Tibial nerve (tissue), 4 donors: Measurements from ENCODE around the gene TPSD1. TPM values are rescaled to one million over a fixed set of nuclear protein-coding genes. Genes with fewer than 3 reads are reported as not detected.
A peak's percentile ranks its signal among the peaks of the same experiment; 100 is the strongest.

Experiments
- DNase-seq, 2 donors: peaks; one replicate each; pipeline ENCODE4 v3.0.0-alpha.2; 2019; ENCODE audit warnings: low spot score in 2 of 2
- H3K27ac ChIP-seq, 4 donors: fragments of 200-600 bp; sonication (generic) in 3 of 4; one replicate each; pipeline ENCODE4 v1.5.1; 2017 to 2019; ENCODE audit warnings: mild to moderate bottlenecking in 1 of 4
- H3K27me3 ChIP-seq, 2 donors: fragments of 200-600 bp; sonication (generic) in 1 of 2; one replicate each; pipeline versions ENCODE4 v1.5.1 to v1.6.0; 2017 to 2019
- H3K36me3 ChIP-seq, 3 donors: fragments of 200-600 bp; sonication (generic); one replicate each; pipeline ENCODE4 v1.5.1; 2018 to 2019
- H3K4me1 ChIP-seq, 4 donors: fragments of 200-600 bp; sonication (generic) in 3 of 4; one replicate each; pipeline ENCODE4 v1.5.1; 2017 to 2019
- H3K4me3 ChIP-seq, 4 donors: fragments of 200-600 bp; sonication (generic) in 3 of 4; one replicate each; pipeline ENCODE4 v1.5.1; 2017 to 2019; ENCODE audit warnings: mild to moderate bottlenecking in 1 of 4, moderate library complexity in 1 of 4
- H3K9me3 ChIP-seq, 4 donors: fragments of 200-600 bp; sonication (generic) in 3 of 4; one replicate each; pipeline ENCODE4 v1.5.1; 2017 to 2019
- CTCF ChIP-seq, 5 experiments: fragments of 200-600 bp in 3 of 5; fragments of 450-650 bp in 2 of 5; sonication (generic) in 3 of 5; IDR thresholded peaks; one replicate each; pipeline ENCODE4 v1.5.1; 2016 to 2019; ENCODE audit warnings: antibody characterized with exemption in 5 of 5, mild to moderate bottlenecking in 3 of 5, moderate library complexity in 2 of 5
- EP300 ChIP-seq, 2 donors: sonication (generic); formaldehyde crosslinking; IDR thresholded peaks; one replicate each; pipeline ENCODE4 v1.6.1; 2017; ENCODE audit warnings: antibody characterized with exemption in 2 of 2, mild to moderate bottlenecking in 1 of 2
- POLR2A ChIP-seq, 2 donors: fragments of 450-650 bp; IDR thresholded peaks; one replicate each; pipeline ENCODE4 v1.6.1; 2017; ENCODE audit warnings: antibody characterized with exemption in 2 of 2, mild to moderate bottlenecking in 2 of 2, moderate library complexity in 2 of 2
- WGBS, 2 donors: methylation state at CpG; one replicate each; pipeline ENCODE4 v1.1.5; 2018; 5-methylcytosine and 5-hydroxymethylcytosine counted together
- total RNA-seq, 4 donors: library from RNA; depleted of rRNA; stranded (reverse); fragments of >200 nt; gene quantifications; one replicate each; pipeline ENCODE4 v1.1.0, GENCODE V29; 2016

Gene TPSD1
- total RNA-seq, 4 donors from 2014 or later, result 2.7 to 14.0 (median 6.3) TPM; not detected in 1

- 52 to 71% methylated on average over 17 of the region's 17 CpGs for WGBS, 2 donors
- Histone ChIP-seq H3K4me1 (no peaks in the 10 kb centered on the region), H3K4me3 (no peak overlapping the region), H3K27ac (no peak overlapping the region), H3K27me3 (peaks cover 0 to 76% of the 10 kb centered on the region in 2 donors), H3K9me3 (no peaks in the 10 kb centered on the region), H3K36me3 (no peaks in the 10 kb centered on the region)
- TF ChIP-seq POLR2A (IDR thresholded peaks at IDR 0.05), result no peak
- TF ChIP-seq EP300 (IDR thresholded peaks at IDR 0.05), result no peak
- TF ChIP-seq CTCF (IDR thresholded peaks at IDR 0.05), result no peak
- DNase-seq, result peak in 1 of 2 donors; percentile 6
Measured at GRCh38 chr16:1282324-1282973, 26.6 kb downstream of the TPSD1 start.

DNA sequence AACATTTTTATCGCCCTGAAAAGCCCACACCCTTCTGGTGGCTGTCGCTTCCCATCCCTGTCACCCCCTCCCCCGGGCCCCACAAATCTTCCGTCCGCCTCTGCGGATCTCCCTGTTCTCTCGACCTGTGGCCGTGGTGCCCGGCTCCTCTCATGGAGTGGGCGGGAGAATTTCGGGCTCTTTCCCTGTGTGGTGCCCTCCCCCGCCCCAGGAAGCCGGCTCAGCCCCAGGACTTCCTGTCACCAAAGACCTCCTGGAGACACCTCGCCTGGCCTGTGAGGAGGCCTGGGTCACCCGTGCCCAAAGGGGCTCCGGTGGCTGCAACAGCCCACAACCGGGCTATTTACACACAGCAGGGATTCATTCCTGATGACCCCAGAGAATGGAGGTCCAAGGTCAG, 27.4 kb downstream of the TPSD1 start:
- DNase-seq, result no peak
- Histone ChIP-seq H3K4me3 (no peak overlapping the region), H3K36me3 (no peaks in the 10 kb centered on the region), H3K4me1 (no peaks in the 10 kb centered on the region), H3K27me3 (peaks cover 0 to 76% of the 10 kb centered on the region in 2 donors), H3K9me3 (no peaks in the 10 kb centered on the region), H3K27ac (no peak overlapping the region)
- WGBS, 2 donors, result 31 to 33% methylated on average over 17 of the region's 17 CpGs
- TF ChIP-seq EP300 (IDR thresholded peaks at IDR 0.05), result no peak
- TF ChIP-seq POLR2A (IDR thresholded peaks at IDR 0.05), result no peak
- no peak for TF ChIP-seq CTCF (IDR thresholded peaks at IDR 0.05)

DNA sequence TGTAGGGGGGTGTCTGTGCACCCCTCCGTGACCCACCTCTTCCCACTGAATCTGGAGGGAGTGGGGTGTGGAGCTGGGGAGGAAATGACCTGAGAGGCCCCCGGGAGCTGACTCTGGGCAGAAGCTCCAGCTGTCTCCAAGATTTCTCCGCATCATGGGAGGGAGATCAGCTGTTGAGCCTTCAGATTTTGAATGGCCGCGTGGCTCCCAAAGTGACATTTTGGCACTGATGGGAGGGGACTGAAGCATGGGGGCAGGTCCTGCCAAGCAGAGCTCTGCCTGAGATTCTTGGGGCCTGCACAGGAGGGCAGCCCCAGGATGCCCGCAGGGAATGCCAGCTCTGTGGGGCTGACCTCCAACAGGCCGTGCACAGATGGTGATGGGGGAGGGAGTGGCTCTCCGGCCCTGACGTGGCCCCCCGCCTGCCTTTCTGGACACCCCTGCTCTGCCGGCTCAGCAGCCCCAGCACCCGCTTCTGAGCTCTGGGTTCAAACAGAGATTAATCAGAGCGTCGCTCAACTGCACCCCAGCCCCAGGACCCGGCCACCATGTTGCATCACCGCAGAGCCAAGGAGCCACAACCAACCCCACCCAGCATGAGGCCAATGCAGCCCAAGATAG, 28.2 kb downstream of the TPSD1 start:
- H3K27me3 ChIP-seq, result peaks cover 0 to 76% of the 10 kb centered on the region in 2 donors
- no peak for DNase-seq
- no peak overlapping the region for H3K4me3 ChIP-seq
- H3K4me1 ChIP-seq, result peaks cover 0 to 1% (median 0%) of the 10 kb centered on the region in 4 donors
- no peaks in the 10 kb centered on the region for H3K9me3 ChIP-seq
- no peaks in the 10 kb centered on the region for H3K36me3 ChIP-seq
- TF ChIP-seq POLR2A (IDR thresholded peaks at IDR 0.05) (no peak), CTCF (IDR thresholded peaks at IDR 0.05) (no peak), EP300 (IDR thresholded peaks at IDR 0.05) (no peak)
- 61 to 68% methylated on average over 12 to 15 of the region's 16 CpGs for WGBS, 2 donors
- no peak overlapping the region for H3K27ac ChIP-seq

GRCh38 chr16:1285669-1286512, 30.0 kb downstream of the TPSD1 start:
- no peak for DNase-seq
- H3K36me3 ChIP-seq, result no peaks in the 10 kb centered on the region
- H3K27me3 ChIP-seq, result peaks cover 0 to 80% of the 10 kb centered on the region in 2 donors
- TF ChIP-seq CTCF (IDR thresholded peaks at IDR 0.05), result no peak
- WGBS, 2 donors, result 62 to 70% methylated on average over 26 to 38 of the region's 38 CpGs
- H3K27ac ChIP-seq, result no peak overlapping the region
- no peak overlapping the region for H3K4me3 ChIP-seq
- peaks cover 0 to 14% (median 0%) of the 10 kb centered on the region in 4 donors for H3K4me1 ChIP-seq
- H3K9me3 ChIP-seq, result no peaks in the 10 kb centered on the region
